Type B pancreatic cell (in vitro differentiated cells): ENCODE results near the gene SETDB2. TPM values are rescaled to one million over a fixed set of nuclear protein-coding genes. Genes with fewer than 3 reads are reported as not detected.

Experiments used
- DNase-seq: peaks from one replicate; pipeline ENCODE4 v3.0.0; 2021; ENCODE audit warnings: mixed read lengths; ENCODE audit not compliant: unreplicated experiment; ENCODE audit errors: extremely low spot score
- H3K27ac Mint-ChIP-seq: 2 replicates; pipeline ENCODE4 v1.8.0; 2021; ENCODE audit warnings: mild to moderate bottlenecking, mixed read lengths
- H3K27me3 Mint-ChIP-seq: 2 replicates; pipeline ENCODE4 v1.8.0; 2021; ENCODE audit warnings: mixed read lengths
- H3K36me3 Mint-ChIP-seq: 2 replicates; pipeline ENCODE4 v1.8.0; 2021; ENCODE audit warnings: mixed read lengths
- H3K4me1 Mint-ChIP-seq: one replicate; pipeline ENCODE4 v1.8.0; 2021; ENCODE audit warnings: mixed read lengths; ENCODE audit not compliant: unreplicated experiment
- H3K4me3 Mint-ChIP-seq: 2 replicates; pipeline ENCODE4 v1.8.0; 2021; ENCODE audit warnings: mild to moderate bottlenecking, mixed read lengths
- H3K9me3 Mint-ChIP-seq: 2 replicates; pipeline ENCODE4 v1.8.0; 2021; ENCODE audit warnings: mixed read lengths
- long read RNA-seq: library from polyadenylated mRNA; unstranded; transcript quantifications from one replicate; pipeline ENCODE4 v2.0.0, GENCODE V29; 2020
- total RNA-seq: library from RNA; stranded (reverse); gene quantifications from 2 replicates; pipeline ENCODE4 v1.2.1, GENCODE V29; 2021; ENCODE audit warnings: low replicate concordance
- TF ChIP-seq, protein P1 (sequence below): fragments of 200-600 bp; sonication (generic); conservative IDR thresholded peaks from 2 replicates; pipeline ENCODE4 v1.5.0; 2021; ENCODE audit warnings: antibody characterized with exemption, mild to moderate bottlenecking

The SETDB2 gene, protein sequence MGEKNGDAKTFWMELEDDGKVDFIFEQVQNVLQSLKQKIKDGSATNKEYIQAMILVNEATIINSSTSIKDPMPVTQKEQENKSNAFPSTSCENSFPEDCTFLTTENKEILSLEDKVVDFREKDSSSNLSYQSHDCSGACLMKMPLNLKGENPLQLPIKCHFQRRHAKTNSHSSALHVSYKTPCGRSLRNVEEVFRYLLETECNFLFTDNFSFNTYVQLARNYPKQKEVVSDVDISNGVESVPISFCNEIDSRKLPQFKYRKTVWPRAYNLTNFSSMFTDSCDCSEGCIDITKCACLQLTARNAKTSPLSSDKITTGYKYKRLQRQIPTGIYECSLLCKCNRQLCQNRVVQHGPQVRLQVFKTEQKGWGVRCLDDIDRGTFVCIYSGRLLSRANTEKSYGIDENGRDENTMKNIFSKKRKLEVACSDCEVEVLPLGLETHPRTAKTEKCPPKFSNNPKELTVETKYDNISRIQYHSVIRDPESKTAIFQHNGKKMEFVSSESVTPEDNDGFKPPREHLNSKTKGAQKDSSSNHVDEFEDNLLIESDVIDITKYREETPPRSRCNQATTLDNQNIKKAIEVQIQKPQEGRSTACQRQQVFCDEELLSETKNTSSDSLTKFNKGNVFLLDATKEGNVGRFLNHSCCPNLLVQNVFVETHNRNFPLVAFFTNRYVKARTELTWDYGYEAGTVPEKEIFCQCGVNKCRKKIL
- 8.2 and 11.8 TPM in 2 replicates for total RNA-seq
- long read RNA-seq, full-length matches to known transcripts, result 2 of 45 reads
- long read RNA-seq, partial matches to known transcripts, result 12 of 45 reads
- long read RNA-seq, other reads (novel, unspliced or antisense), result 31 of 45 reads

DNA sequence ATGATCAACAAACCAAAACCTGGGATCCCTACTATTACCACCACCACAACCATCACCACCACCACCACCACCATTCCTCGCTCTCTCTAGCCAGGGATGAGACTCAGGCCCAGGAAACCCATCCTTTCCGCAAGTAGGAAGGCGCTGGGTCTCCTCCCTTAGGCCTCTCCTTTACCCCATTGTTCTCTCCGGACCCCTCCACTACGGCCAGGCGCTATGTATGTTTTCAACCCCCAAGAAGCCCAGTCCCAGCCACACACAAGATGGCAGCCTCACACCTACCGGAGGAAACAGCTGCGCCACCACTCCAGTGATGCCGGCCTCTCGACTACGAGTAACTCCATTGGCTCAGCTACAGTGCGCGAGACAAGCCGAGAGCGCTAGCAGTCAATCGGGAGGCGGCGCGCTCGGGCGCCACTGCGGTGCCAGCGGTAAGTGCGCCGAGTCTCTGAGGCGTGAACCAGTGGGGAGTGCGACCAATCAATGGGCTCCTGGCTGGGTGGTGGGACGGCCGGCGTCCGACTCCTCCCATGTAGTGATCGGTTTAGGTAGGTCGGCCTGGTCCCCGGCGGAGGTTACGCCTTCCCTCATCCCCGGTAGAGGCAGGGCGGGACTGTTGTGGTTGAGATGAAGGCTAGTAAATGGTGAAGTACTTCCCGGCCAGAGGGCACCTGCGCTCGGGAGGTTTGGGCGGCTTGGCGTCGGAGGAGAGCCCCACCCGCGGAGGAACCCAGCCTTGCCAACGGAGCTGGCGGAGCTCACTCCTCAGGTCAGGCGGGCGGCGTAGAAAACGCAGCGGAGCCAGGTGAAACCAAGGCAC, at the start of gene SETDB2, which contains the start of gene CAB39L:
Gene SETDB2 (plus strand): TSS at position 571 of the 820 bp plus-strand sequence. CDS start 7,620 bp downstream, outside the sequence.
Gene CAB39L (minus strand): TSS at position 361 of the 820 bp plus-strand sequence. CDS start 61,154 bp downstream, outside the sequence.
- H3K4me1 Mint-ChIP-seq, result peaks cover 18% of the 10 kb centered on the region
- H3K9me3 Mint-ChIP-seq, result no peaks in the 10 kb centered on the region
- H3K27me3 Mint-ChIP-seq, result no peaks in the 10 kb centered on the region
- TF ChIP-seq, protein P1, sequence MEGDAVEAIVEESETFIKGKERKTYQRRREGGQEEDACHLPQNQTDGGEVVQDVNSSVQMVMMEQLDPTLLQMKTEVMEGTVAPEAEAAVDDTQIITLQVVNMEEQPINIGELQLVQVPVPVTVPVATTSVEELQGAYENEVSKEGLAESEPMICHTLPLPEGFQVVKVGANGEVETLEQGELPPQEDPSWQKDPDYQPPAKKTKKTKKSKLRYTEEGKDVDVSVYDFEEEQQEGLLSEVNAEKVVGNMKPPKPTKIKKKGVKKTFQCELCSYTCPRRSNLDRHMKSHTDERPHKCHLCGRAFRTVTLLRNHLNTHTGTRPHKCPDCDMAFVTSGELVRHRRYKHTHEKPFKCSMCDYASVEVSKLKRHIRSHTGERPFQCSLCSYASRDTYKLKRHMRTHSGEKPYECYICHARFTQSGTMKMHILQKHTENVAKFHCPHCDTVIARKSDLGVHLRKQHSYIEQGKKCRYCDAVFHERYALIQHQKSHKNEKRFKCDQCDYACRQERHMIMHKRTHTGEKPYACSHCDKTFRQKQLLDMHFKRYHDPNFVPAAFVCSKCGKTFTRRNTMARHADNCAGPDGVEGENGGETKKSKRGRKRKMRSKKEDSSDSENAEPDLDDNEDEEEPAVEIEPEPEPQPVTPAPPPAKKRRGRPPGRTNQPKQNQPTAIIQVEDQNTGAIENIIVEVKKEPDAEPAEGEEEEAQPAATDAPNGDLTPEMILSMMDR, result peak; percentile 58
- DNase-seq, result peak; percentile 98
- no peaks in the 10 kb centered on the region for H3K36me3 Mint-ChIP-seq
- peak within 1 kb of the TSS; percentile 99 for H3K27ac Mint-ChIP-seq
- peak within 1 kb of the TSS; percentile 100 for H3K4me3 Mint-ChIP-seq

DNA sequence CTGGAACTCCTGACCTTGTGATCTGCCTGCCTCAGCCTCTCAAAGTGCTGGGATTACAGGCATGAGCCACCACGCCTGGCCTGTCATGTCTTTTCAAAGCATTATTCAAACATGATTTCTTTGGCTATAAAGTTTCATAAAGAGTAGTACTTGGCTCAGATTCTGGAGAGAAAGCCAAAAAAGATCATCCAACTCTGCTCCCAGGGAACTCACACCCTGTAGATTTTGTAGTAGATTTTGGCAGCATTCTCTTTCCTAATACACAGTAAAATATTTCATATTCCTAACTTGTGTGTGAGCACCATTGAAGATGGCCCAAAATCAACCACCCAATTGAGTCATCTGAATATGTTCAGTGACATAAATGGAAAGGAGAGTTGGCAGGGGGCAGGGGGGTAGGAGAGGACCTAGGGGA, 48.6 kb upstream of the SETDB2 start:
- Mint-ChIP-seq H3K4me3 (no peak overlapping the region), H3K27me3 (no peaks in the 10 kb centered on the region), H3K9me3 (no peaks in the 10 kb centered on the region), H3K27ac (no peak overlapping the region), H3K36me3 (no peaks in the 10 kb centered on the region), H3K4me1 (no peaks in the 10 kb centered on the region)
- TF ChIP-seq, protein P1, result no peak
- no peak for DNase-seq

DNA sequence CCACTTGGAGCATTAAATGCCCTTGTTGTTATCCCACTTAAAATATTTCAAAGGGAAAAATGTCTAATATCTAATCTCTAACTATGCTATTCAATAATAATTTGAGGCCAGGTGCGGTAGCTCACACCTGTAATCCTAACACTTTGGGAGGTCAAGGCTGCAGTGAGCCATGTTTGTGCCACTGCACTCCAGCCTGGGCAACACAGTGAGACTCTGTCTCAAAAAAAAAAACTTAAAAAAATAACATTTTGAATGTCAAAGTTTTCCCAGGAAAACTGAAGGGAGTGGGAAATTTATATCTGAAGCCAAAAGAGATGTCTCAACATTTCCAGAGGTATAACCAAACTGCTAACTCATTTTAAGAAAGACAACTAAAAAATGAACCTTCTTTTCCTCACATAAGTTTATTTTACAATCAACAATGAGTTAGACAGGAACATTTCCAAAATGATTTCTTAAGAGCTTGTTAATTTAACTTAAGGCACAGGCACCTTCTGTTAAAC, 48.1 kb upstream of the SETDB2 start:
- no peaks in the 10 kb centered on the region for H3K27me3 Mint-ChIP-seq
- H3K36me3 Mint-ChIP-seq, result no peaks in the 10 kb centered on the region
- no peak for DNase-seq
- no peak overlapping the region for H3K27ac Mint-ChIP-seq
- no peaks in the 10 kb centered on the region for H3K9me3 Mint-ChIP-seq
- peaks cover 3% of the 10 kb centered on the region for H3K4me1 Mint-ChIP-seq
- no peak overlapping the region for H3K4me3 Mint-ChIP-seq
- TF ChIP-seq, protein P1, result no peak

DNA sequence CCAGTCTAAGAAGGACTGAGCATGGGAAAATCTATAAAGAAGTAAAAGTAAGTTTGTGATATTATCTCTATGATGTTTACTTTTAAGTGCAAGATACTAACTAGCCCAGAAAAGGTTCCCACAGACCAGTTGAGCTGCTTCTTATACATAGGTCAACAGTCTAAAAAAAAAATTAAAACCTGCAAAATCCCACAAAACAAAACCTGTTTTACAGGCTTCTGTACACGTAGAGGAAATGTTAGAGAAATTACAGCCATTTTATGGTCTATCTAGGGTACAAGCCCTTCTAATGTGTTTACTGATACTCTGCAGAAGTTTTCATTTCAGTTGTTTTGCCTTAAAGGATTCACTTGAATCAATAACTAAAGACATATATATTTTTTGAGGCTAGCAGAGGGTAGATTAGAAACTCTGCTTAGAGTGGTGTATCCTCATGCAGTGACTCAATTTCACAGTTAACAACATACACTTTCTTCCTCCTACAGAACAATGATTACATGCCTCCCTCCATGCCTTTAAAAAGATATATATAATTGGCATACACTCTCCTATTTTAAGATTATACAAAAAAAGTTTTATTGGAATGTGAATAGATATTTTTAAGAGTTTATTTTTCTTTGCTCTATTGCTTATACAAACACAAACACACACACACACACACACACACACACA, 44.1 kb upstream of the SETDB2 start:
- DNase-seq, result no peak
- peaks cover 10% of the 10 kb centered on the region for H3K4me1 Mint-ChIP-seq
- H3K36me3 Mint-ChIP-seq, result peaks cover 3% of the 10 kb centered on the region
- H3K4me3 Mint-ChIP-seq, result peak overlapping the region; percentile 80
- H3K27ac Mint-ChIP-seq, result peak overlapping the region; percentile 96
- H3K9me3 Mint-ChIP-seq, result peaks cover 3% of the 10 kb centered on the region
- TF ChIP-seq, protein P1, result no peak
- H3K27me3 Mint-ChIP-seq, result no peaks in the 10 kb centered on the region
